HG03139 (cell line): Measurements from ENCODE around the gene CFDP1.
A peak's percentile ranks its signal among the peaks of the same experiment; 100 is the strongest.

ENCODE experiments used
- ATAC-seq: cut with Tn5 transposase; IDR thresholded peaks from one replicate; pipeline ENCODE4 v1.9.1; 2021; ENCODE audit not compliant: unreplicated experiment

The CFDP1 gene

DNA sequence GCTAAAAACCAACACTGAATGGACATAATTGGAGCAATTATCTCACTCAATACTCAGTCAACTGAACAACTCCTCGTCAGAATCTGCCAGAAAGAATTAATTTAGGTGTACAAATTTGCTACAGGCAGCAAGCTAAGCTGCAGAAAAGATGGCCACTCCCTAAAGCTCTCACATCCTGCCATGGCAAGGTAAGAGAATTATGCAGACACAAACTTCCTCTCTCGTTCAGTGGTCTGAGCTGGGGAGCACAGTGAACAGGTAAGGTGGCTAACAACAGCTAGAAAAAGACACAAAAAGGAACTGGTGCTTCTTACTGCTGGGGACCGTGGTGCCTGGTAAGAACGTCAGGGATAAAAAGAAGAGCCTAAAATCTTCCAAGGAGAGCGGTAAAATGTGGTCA, 107.0 kb downstream of the CFDP1 start:
- ATAC-seq: no peak

DNA sequence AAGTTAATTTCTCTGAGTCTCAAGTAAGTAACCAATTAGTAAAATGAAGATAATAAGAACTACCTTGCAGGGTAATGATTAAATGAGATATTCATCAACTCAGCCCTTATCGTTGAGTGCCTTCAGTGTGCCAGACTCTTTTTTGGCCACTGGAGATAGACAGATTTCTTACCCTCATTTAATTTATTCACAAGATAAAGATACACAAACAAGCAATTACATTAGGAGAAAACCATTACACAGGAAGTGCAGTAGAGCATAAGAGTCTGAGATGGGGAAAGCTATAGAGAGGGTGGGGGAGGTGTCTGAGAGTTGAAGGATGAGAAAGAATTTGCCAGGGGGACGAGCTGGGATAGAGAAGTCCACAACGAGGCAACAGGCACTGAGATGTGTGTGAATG, 109.4 kb downstream of the CFDP1 start:
- no peak for ATAC-seq

GRCh38 chr16:75323198-75323597, 110.1 kb downstream of the CFDP1 start:
- no peak for ATAC-seq

DNA sequence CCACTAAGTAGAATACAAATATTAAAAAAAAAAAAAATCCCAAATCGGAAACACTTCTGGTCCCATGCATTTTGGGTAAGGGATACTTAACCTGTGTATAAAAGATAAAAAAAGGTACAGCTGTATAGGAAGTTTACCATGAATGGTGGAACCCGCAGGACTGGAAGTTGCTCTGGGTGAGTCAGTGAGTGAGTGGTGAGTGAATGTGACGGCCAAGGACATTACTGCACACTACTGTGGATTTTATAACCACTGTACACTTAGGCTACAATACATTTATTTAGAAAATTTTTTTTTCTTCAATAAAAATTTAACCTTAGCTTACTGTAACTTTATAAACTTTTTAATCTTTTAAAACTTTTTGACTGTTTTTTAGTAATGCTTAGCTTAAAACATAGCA, 110.6 kb downstream of the CFDP1 start:
- no peak for ATAC-seq

DNA sequence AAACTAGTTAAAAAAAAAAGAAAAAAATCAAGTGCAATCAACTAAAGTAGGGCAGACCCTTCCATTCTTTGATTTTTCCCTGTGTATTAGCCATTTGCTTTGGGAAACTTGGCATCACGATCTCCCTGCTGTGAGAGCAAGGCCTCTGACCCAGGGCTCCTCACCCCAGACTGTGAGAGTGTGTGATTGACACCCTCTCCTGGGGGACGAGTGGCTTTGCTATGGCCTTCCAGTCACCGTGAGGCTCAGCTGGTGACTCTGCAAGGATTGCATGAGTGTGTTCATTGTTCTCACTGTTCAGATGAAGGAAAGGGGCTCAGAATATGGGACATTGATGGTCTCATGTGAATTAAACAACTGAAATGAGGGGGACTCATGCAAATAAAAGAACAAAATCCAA, 112.9 kb downstream of the CFDP1 start:
- no peak for ATAC-seq

- peak; percentile 69 for ATAC-seq
Measured at GRCh38 chr16:75319513-75320411, 113.5 kb downstream of the CFDP1 start.

- no peak for ATAC-seq
Measured at GRCh38 chr16:75318737-75319136, 114.6 kb downstream of the CFDP1 start.

DNA sequence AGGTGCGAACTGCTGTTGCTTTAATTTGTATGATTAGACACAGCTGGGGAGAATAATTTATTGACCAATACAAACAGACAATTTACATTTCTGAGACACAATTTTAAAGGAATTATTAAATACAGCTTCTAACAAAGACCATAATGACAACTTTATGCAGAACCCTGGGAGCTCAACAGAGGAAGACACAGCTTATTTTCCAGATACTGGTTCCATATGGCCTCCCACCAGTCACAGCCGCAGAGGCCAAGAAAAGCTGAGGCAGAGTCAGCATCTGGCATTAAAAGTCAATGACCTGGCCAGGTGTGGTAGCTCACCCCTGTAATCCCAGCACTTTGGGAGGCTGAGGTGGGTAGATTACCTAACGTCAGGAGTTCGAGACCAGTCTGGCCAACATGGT, 115.8 kb downstream of the CFDP1 start:
- no peak for ATAC-seq

- ATAC-seq: no peak
Measured at GRCh38 chr16:75317101-75317522, 116.2 kb downstream of the CFDP1 start.

GRCh38 chr16:75315539-75316306, 117.6 kb downstream of the CFDP1 start:
- ATAC-seq: no peak

DNA sequence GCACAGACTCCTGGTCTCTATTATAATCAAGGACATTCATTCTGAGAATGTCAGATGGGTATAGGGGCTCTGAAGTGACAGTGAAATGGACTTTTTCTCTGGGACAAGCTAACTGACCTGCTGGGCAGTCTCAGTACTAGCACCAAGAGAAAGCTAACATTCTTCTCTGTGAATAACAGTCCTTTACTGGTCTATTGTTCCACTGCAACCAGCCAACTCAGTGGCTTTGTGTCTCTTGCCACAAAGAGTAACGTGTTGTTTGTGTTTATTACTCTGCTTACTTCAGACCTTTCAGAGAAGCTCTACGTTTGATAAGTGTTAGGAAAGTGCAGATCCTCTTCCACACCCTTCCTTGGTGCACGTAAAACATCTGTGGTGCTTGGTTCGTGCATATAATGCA, 120.4 kb downstream of the CFDP1 start:
- ATAC-seq: no peak

GRCh38 chr16:75311383-75311938, 121.8 kb downstream of the CFDP1 start:
- no peak for ATAC-seq

- no peak for ATAC-seq
Measured at GRCh38 chr16:75310541-75310940, 122.8 kb downstream of the CFDP1 start.

DNA sequence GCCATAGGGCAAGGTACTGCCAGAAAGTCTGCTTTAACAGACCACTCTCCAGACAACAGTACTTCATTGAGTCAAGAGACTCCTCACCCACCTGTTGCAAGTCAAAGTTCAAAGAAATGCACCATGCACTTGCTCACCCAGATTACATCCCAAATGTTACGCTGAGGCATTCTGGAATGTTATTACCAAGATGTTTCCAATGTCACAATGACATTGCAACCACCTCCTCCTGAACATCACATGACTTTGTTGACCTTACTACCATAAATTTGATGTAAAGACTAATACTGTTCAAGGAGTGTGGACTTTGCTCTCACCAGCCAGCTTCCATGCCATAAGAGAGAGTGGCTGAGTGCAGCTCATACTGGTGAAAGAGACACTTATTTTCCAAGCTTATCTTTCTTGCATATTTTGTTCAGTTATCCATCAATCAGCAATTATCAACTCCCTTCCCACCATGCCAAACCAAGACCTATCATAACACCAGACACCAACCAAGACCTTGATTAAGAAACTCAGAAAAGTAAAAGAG, 123.3 kb downstream of the CFDP1 start:
- ATAC-seq: no peak

GRCh38 chr16:75309156-75309555, 124.1 kb downstream of the CFDP1 start:
- ATAC-seq: no peak

DNA sequence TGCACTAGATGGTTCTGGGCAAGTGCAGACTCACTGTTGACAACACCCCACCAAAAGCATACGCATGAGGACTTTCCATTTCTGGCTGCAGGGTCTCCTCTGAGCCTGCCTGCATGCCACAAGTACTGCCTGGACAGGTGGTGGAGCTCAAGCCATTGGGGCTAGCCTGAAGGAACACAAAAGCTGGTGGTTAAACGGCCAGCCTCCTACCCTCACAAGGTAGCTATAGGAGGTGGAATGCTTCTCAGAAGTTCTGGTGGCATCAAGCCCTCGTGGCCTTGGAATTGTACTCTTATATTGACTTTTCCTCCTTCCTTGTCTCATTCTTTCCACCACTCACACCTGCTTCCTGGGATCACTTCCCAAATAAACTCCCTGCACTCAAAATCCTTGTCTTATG, 125.3 kb downstream of the CFDP1 start:
- no peak for ATAC-seq

GRCh38 chr16:75307506-75307905, 125.8 kb downstream of the CFDP1 start:
- no peak for ATAC-seq

DNA sequence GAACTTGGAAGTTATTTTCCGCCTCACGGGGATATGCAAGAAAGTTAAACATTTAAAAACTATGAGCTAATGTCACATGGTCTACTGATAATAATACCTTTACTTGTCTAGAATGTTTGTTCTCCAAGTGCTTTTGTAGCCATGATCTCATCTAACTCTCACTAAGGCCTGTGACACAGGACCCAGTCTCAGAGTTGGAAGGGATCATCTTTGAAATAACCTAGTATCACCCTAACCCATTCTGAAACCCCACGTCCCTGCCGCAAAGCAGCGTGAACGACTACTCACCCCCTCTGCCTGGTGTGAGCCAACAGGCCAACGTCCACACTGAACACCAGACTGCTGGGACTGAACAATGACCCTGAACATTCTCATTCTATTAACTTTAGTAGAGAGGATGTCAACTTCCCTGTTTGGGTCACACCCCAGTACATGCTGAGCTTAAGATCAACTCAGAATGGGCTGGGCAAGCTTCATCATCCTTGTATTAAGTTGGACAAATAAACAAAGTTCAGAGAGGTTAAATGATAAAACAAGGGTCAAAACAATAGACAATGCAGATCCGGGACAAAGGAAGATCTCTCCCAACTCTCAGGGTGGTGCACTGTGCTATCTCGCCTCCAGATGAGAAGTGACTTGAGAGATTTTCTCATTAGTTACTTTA, 127.1 kb downstream of the CFDP1 start:
- no peak for ATAC-seq

- ATAC-seq: peak; percentile 70
Measured at GRCh38 chr16:75305364-75306098, 127.8 kb downstream of the CFDP1 start.
